Esophagus muscularis mucosa (tissue), 4 donors: ENCODE results near the gene ANKRD24. TPM values are rescaled to one million over a fixed set of nuclear protein-coding genes. Genes with fewer than 3 reads are reported as not detected.
"Not testable (repeated sequence)": the region's sequence is repeated elsewhere in the genome, so short reads cannot be mapped to it uniquely, and the experiment has no call there.

Source experiments
- DNase-seq: peaks from one replicate; pipeline ENCODE4 v3.0.0-alpha.2; 2017; ENCODE audit errors: extremely low spot score
- H3K27ac ChIP-seq, 4 donors: fragments of 200-600 bp; sonication (generic); replicated peaks in 1 of 4; 1 replicate in 3 of 4; 2 replicates in 1 of 4; pipeline ENCODE4 v1.5.1; 2016 to 2019; ENCODE audit warnings: mild to moderate bottlenecking in 1 of 4
- H3K27me3 ChIP-seq, 4 donors: fragments of 200-600 bp; sonication (generic); one replicate each; pipeline versions ENCODE4 v1.5.1 to v1.6.0; 2016 to 2019
- H3K36me3 ChIP-seq, 4 donors: fragments of 200-600 bp; sonication (generic); one replicate each; pipeline ENCODE4 v1.5.1; 2016 to 2019
- H3K4me1 ChIP-seq, 4 donors: fragments of 200-600 bp; sonication (generic); one replicate each; pipeline ENCODE4 v1.5.1; 2016 to 2019
- H3K4me3 ChIP-seq, 4 donors: fragments of 200-600 bp; sonication (generic); 1 replicate in 2 of 4; 2 replicates in 2 of 4; pipeline ENCODE4 v1.5.1; 2016 to 2019; ENCODE audit warnings: mild to moderate bottlenecking in 4 of 4, moderate library complexity in 1 of 4
- H3K9me3 ChIP-seq, 4 donors: fragments of 200-600 bp; sonication (generic); 1 replicate in 3 of 4; 2 replicates in 1 of 4; pipeline ENCODE4 v1.5.1; 2016 to 2019
- EP300 ChIP-seq: sonication (generic); formaldehyde crosslinking; IDR thresholded peaks from one replicate; pipeline ENCODE4 v1.6.1; 2017; ENCODE audit warnings: antibody characterized with exemption
- POLR2A ChIP-seq: fragments of 450-650 bp; IDR thresholded peaks from one replicate; pipeline ENCODE4 v1.6.1; 2017; ENCODE audit warnings: antibody characterized with exemption, moderate library complexity, mild to moderate bottlenecking, low read depth
- POLR2AphosphoS5 ChIP-seq, 2 donors: sonication (generic); formaldehyde crosslinking; IDR thresholded peaks; one replicate each; pipeline ENCODE4 v1.6.1; 2017; ENCODE audit warnings: antibody characterized with exemption in 2 of 2
- WGBS: methylation state at CpG from one replicate; pipeline ENCODE4 v1.1.5; 2018; 5-methylcytosine and 5-hydroxymethylcytosine counted together
- intact Hi-C: fragments of 100-400 bp; cut with DNase I; formaldehyde crosslinking; loops from one replicate; pipeline ENCODE4 v1.15.1; 2023
- total RNA-seq, 4 donors: library from RNA; depleted of rRNA; stranded (reverse); fragments of >200 nt; gene quantifications; one replicate each; pipeline versions ENCODE4 v1.1.0 to v1.2.1, GENCODE V29; 2016
- TF ChIP-seq, protein P1 (sequence below), 3 experiments: fragments of 200-600 bp in 2 of 3; fragments of 450-650 bp in 1 of 3; sonication (generic) in 2 of 3; IDR thresholded peaks; one replicate each; pipeline ENCODE4 v1.5.1; 2017 to 2019; ENCODE audit warnings: antibody characterized with exemption in 3 of 3, mild to moderate bottlenecking in 2 of 3, moderate library complexity in 1 of 3

ANKRD24 gene
- total RNA-seq, 4 donors from 2014 or later: 0.32 to 2.5 (median 0.96) TPM

DNA sequence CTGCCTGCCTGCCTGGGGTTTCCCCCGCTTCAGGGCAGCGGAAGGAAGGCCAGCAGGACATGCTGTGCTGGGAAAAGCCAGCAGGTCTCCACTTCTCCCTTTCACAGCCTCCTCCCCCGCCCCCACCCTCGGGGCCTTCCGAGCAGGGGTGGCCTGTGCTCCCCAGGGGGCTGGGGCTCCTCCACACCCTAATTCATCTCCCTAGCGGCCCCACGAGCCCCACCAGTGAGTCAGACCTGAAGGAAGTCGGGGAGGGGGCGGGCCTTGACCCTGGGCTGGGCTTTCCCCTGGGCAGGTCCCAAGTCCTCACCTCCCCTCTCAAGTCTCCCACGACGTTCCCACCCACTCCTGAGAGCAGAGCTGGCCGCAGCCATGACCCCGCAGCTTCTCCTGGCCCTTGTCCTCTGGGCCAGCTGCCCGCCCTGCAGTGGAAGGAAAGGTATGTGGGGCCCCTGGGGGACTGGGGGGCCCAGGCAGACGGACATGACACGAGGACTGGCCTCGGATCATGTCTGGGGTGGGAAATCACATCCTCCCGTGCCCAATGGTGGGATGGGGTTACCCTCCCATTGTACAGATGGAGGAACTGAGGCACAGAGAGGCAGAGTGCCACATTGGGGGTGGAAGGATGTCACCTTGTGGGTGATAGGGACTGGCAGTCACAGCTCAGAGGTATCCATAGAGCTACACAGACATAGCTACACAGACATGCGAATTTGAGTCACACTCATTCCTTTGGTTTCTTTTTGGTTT is 46.9 kb downstream of the ANKRD24 start, which contains the start of gene EBI3:
EBI3 (plus strand) TSS at position 345 of the 753 bp plus-strand sequence; CDS start at position 373, 28 bp downstream.
- Histone ChIP-seq H3K27ac (no peak within 1 kb of the TSS), H3K36me3 (no peaks in the 10 kb centered on the region), H3K4me3 (peak within 1 kb of the TSS in 1 of 4 donors; percentile 23), H3K4me1 (peaks cover 0 to 7% (median 5%) of the 10 kb centered on the region in 4 donors), H3K27me3 (peaks cover 0 to 86% (median 13%) of the 10 kb centered on the region in 4 donors), H3K9me3 (no peaks in the 10 kb centered on the region)
- TF ChIP-seq POLR2A (no peak), POLR2AphosphoS5 (IDR thresholded peaks at IDR 0.05) (no peak)
- TF ChIP-seq, protein P1, sequence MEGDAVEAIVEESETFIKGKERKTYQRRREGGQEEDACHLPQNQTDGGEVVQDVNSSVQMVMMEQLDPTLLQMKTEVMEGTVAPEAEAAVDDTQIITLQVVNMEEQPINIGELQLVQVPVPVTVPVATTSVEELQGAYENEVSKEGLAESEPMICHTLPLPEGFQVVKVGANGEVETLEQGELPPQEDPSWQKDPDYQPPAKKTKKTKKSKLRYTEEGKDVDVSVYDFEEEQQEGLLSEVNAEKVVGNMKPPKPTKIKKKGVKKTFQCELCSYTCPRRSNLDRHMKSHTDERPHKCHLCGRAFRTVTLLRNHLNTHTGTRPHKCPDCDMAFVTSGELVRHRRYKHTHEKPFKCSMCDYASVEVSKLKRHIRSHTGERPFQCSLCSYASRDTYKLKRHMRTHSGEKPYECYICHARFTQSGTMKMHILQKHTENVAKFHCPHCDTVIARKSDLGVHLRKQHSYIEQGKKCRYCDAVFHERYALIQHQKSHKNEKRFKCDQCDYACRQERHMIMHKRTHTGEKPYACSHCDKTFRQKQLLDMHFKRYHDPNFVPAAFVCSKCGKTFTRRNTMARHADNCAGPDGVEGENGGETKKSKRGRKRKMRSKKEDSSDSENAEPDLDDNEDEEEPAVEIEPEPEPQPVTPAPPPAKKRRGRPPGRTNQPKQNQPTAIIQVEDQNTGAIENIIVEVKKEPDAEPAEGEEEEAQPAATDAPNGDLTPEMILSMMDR (IDR thresholded peaks at IDR 0.05): no peak
- intact Hi-C loops: no loop called here
- 20% methylated on average over 15 of the region's 19 CpGs for WGBS
- DNase-seq: no peak

DNA sequence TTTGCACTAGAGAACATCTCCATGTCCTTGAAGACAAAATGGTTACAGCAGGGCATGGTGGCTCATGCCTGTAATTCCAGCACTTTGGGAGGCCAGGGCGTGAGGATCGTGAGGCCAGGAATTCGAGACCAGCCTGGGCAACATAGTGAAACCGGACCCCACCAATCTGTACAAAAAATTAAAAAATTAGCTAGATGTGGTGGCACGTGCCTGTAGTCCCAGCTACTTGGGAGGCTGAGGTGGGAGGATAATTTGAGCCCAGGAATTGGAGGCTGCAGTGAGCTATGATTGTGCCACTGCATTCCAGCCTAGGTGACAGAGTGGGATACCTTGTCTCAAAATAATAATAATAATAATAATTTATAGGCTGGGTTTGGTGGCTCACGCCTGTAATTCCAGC is 47.7 kb downstream of the ANKRD24 start:
- H3K27ac ChIP-seq, intact Hi-C loops, H3K36me3 ChIP-seq, H3K9me3 ChIP-seq, DNase-seq, H3K4me3 ChIP-seq, H3K4me1 ChIP-seq: not testable (repeated sequence)
- peaks cover 0 to 93% (median 13%) of the 10 kb centered on the region in 4 donors for H3K27me3 ChIP-seq
- 89% methylated on average over 6 of the region's 6 CpGs for WGBS

DNA sequence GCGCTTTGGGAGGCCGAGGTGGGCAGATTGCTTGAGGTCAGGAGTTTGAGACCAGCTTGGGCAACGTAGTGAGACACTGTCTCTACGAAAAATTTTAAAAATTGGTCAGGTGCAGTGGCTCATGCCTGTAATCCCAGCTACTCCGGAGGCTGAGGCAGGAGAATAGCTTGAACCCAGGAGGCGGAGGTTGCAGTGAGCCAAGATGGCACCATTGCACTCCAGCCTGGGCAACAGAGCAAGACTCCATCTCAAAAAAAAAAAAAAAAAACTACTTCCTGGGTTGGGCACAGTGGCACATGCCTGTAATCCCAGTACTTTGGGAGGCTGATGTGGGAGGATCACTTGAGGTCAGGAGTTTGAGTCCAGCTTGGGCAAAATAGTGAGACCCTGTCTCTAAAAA is 49.0 kb downstream of the ANKRD24 start:
- H3K27me3 ChIP-seq: peaks cover 0 to 98% (median 13%) of the 10 kb centered on the region in 4 donors
- H3K36me3 ChIP-seq, H3K4me3 ChIP-seq, H3K9me3 ChIP-seq, H3K27ac ChIP-seq, DNase-seq, intact Hi-C loops, H3K4me1 ChIP-seq: not testable (repeated sequence)
- WGBS: 84% methylated on average over 6 of the region's 6 CpGs

DNA sequence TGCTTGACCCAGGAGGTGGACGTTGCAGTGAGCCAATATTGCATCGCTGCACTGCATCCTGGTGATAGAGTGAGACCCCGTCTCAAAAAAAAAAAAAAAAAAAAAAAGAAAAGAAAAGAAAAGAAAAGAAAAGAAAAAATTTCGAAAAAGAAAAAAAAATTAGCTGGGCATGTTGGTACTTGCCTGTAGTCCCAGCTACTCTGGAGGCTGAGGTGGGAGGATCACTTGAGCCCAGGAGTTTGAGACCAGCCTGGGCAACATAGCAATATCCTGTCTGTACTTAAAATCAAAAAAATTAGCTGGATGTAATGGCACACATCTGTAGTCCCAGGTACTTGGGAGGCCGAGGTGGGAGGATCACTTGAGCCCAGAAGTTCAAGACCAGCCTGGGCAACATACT is 49.6 kb downstream of the ANKRD24 start:
- intact Hi-C loops, H3K36me3 ChIP-seq, H3K9me3 ChIP-seq, H3K27ac ChIP-seq, DNase-seq, H3K4me1 ChIP-seq, H3K4me3 ChIP-seq: not testable (repeated sequence)
- peaks cover 0 to 98% (median 13%) of the 10 kb centered on the region in 4 donors for H3K27me3 ChIP-seq
- 75% methylated on average over 5 of the region's 5 CpGs for WGBS

DNA sequence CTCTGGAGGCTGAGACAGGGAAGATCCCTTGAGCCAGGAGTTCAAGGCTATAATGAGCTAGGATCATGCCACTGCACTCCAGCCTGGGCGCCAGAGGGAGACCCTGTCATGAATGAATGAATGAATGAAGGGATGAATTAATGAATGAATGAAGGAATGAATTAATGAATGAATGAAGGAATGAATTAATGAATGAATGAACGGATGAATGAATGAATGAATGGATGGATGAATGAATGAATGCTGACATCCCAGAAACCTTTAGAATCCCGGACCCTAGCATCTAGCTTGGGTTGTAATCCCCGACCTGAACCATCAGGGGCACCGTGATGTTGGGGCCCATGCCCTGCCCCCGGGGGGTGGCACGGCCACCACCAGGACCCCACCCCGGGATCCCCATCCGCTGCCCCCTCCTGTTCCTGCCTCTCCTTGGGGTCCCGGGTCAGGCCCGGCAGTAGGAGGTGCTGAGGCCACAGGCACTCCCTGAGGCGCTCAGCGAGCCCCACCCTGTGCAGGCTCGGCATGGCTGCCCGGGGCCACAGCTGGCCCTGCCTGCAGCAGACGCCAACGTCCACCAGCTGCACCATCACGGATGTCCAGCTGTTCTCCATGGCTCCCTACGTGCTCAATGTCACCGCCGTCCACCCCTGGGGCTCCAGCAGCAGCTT is 50.3 kb downstream of the ANKRD24 start:
- intact Hi-C loops: no loop called here
- Histone ChIP-seq H3K27me3 (peaks cover 0 to 98% (median 13%) of the 10 kb centered on the region in 4 donors), H3K27ac (no peak overlapping the region), H3K9me3 (no peaks in the 10 kb centered on the region), H3K36me3 (no peaks in the 10 kb centered on the region), H3K4me3 (no peak overlapping the region), H3K4me1 (peaks cover 0 to 7% (median 5%) of the 10 kb centered on the region in 4 donors)
- DNase-seq: no peak
- TF ChIP-seq, protein P1 (IDR thresholded peaks at IDR 0.05): no peak
- TF ChIP-seq EP300 (no peak), POLR2A (no peak), POLR2AphosphoS5 (IDR thresholded peaks at IDR 0.05) (no peak)
- WGBS: 38% methylated on average over 12 of the region's 21 CpGs

DNA sequence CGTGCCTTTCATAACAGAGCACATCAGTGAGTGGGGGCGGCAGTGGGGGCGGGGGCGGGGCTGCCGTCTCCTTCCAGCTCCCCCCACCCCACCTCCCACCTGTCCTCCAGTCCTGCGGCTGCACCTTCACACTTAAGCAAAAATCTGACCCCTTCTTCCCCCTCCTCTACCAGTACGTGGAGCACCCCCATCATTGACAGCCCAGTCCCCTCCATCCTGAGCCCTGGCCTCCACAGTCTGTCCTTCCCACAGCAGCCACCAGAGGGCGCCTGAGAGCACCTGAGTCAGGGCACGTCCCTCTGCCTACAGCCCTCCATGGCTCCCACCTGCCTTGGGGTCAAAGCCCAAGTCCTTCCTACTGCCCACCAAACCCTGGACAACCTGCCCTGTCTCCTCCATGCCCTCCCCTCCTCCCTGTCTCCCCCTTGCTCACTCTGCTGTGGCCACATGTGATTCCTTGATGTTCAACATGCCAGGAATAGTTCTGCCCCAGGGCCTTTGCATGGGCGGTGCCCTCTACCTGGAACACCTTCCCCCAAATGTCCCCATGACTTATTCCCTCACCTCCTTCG is 50.9 kb downstream of the ANKRD24 start:
- TF ChIP-seq, protein P1 (IDR thresholded peaks at IDR 0.05): peak in 2 of 3 experiments; percentile 29 to 52
- TF ChIP-seq EP300: no peak
- Histone ChIP-seq H3K9me3 (no peaks in the 10 kb centered on the region), H3K36me3 (no peaks in the 10 kb centered on the region), H3K27ac (no peak overlapping the region), H3K27me3 (peaks cover 0 to 92% (median 13%) of the 10 kb centered on the region in 4 donors), H3K4me1 (peaks cover 0 to 7% (median 5%) of the 10 kb centered on the region in 4 donors), H3K4me3 (no peak overlapping the region)
- DNase-seq: no peak
- intact Hi-C loops: no loop called here
- 44% methylated on average over 6 of the region's 11 CpGs for WGBS
